IMR-90 (cell line): ENCODE results near the gene STAT6.

Source experiments
- CEBPB ChIP-seq: IDR thresholded peaks from 2 replicates; pipeline ENCODE4 v1.6.1; 2012; ENCODE audit warnings: low read depth, low read length, improper control_type of control experiment
- CTCF ChIP-seq: conservative IDR thresholded peaks from 2 replicates; pipeline ENCODE4 v1.5.1; 2012; ENCODE audit warnings: mild to moderate bottlenecking, low read depth, low read length, improper control_type of control experiment
- USF2 ChIP-seq: fragments of 150-350 bp; IDR thresholded peaks from 2 replicates; pipeline ENCODE4 v1.6.1; 2017; ENCODE audit warnings: mild to moderate bottlenecking, antibody characterized with exemption, low read length, low read depth

- no peak for TF ChIP-seq CTCF
- no peak for TF ChIP-seq USF2
- no peak for TF ChIP-seq CEBPB
Measured at GRCh38 chr12:57104292-57104910, 6.8 kb downstream of the STAT6 start.
